Stimulated activated CD4-positive, alpha-beta T cell treated with anti-CD3 and anti-CD28 coated beads, Interleukin-12 subunit alpha, Interleukin-12 subunit beta, amount 100 ng/mL, for 4 hours (primary cell): ENCODE data around the gene PAIP2B.
"Not testable (repeated sequence)": the region's sequence is repeated elsewhere in the genome, so short reads cannot be mapped to it uniquely, and the experiment has no call there.

Experiments
- DNase-seq: peaks from one replicate; pipeline ENCODE4 v3.0.0-alpha.2; 2020

Gene PAIP2B

GRCh38 chr2:71215447-71215846 lies 11.5 kb downstream of the PAIP2B start:
- DNase-seq = no peak

- no peak for DNase-seq
These were observed 14.6 kb downstream of the PAIP2B start for GRCh38 chr2:71212336-71212735.

GRCh38 chr2:71210292-71210691 lies 16.6 kb downstream of the PAIP2B start:
- no peak for DNase-seq

- no peak for DNase-seq
These were observed 18.1 kb downstream of the PAIP2B start for GRCh38 chr2:71208756-71209155.

GRCh38 chr2:71207601-71208000 lies 19.3 kb downstream of the PAIP2B start:
- no peak for DNase-seq

- DNase-seq = no peak
These were observed 20.6 kb downstream of the PAIP2B start for GRCh38 chr2:71206271-71206670.

GRCh38 chr2:71191570-71191943 lies 35.3 kb downstream of the PAIP2B start:
- no peak for DNase-seq

- no peak for DNase-seq
These were observed 36.0 kb downstream of the PAIP2B start for GRCh38 chr2:71190656-71191569.

- DNase-seq = no peak
These were observed 39.3 kb downstream of the PAIP2B start for GRCh38 chr2:71187589-71187988.

GRCh38 chr2:71186973-71187372 lies 39.9 kb downstream of the PAIP2B start:
- no peak for DNase-seq

- not testable (repeated sequence) for DNase-seq
These were observed 43.4 kb downstream of the PAIP2B start for GRCh38 chr2:71183306-71184115.

GRCh38 chr2:71181316-71181715 lies 45.6 kb downstream of the PAIP2B start:
- DNase-seq = no peak

GRCh38 chr2:71178836-71179235 lies 48.1 kb downstream of the PAIP2B start:
- not testable (repeated sequence) for DNase-seq

- DNase-seq = no peak
These were observed 52.7 kb downstream of the PAIP2B start for GRCh38 chr2:71174207-71174606.

- no peak for DNase-seq
These were observed 53.8 kb downstream of the PAIP2B start for GRCh38 chr2:71173096-71173495.

GRCh38 chr2:71166812-71167211 lies 60.1 kb downstream of the PAIP2B start:
- no peak for DNase-seq

- peak; percentile 60 for DNase-seq
These were observed 69.6 kb downstream of the PAIP2B start for GRCh38 chr2:71157124-71157793.

- DNase-seq = no peak
These were observed 70.3 kb downstream of the PAIP2B start for GRCh38 chr2:71156573-71156972.

GRCh38 chr2:71155846-71156245 lies 71.1 kb downstream of the PAIP2B start:
- DNase-seq = no peak

- DNase-seq = peak; percentile 5
These were observed 72.1 kb downstream of the PAIP2B start for GRCh38 chr2:71154798-71155197.

- DNase-seq = no peak
These were observed 72.6 kb downstream of the PAIP2B start for GRCh38 chr2:71154279-71154678.

- DNase-seq = no peak
These were observed 73.2 kb downstream of the PAIP2B start for GRCh38 chr2:71153585-71154224.

- DNase-seq = no peak
These were observed 75.3 kb downstream of the PAIP2B start for GRCh38 chr2:71151620-71152019.
